ENCODE results near the gene WASF2. TPM values are rescaled to one million over a fixed set of nuclear protein-coding genes. Genes with fewer than 3 reads are reported as not detected.
A peak's percentile ranks its signal among the peaks of the same experiment; 100 is the strongest.

The WASF2 gene
- total RNA-seq, 1 experiment from 2014 or later, result 104 TPM

DNA sequence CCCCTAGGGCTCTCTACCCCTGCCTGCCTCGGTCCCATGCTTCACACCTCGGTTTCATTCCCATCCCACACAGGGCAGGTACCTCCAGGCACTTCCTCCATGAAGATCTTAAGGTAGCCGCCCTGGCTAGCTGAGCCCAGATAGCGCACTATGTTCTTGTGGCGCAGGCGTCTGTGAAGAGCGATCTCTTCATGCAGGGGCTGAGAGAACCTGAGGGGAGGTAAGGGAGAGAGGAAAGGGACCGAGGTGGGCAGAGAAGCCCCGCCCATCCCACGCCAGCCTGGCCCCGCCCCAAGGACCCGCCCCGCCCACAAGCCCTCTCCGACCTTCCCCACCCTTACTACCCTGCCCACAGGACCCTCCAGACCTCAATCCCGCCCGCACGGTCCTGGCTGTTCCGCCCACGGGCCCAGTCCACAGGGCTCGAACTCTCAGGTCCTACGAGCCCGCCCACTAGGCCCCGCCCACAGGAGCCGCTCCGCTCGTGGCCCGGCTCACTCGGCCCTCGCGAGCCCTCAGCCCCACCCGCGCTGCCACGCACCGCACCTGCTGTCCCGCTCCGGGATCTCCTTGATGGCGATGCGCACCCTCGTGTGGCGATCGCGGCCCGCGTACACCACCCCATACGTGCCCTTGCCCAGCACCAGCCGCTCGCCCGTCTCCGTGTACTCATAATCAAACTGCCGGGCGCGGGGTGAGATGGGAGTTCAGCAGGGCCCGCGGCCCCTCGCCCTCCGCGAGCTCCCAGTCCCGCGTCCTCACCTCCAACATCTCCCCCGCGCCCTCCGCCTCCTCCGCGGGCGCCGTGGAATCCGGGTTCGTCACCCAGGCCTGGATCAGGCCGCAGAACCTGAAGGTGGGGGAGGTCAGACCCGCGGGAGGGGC is 129.6 kb downstream of the WASF2 start (continued):
- TF ChIP-seq ZNF138 (CRISPR knock-in tag; conservative IDR thresholded peaks at IDR 0.05) (no peak), SMAD4 (CRISPR knock-in tag; IDR thresholded peaks at IDR 0.05) (no peak), NR2C2 (CRISPR knock-in tag; IDR thresholded peaks at IDR 0.05) (no peak), NR1H2 (CRISPR knock-in tag; IDR thresholded peaks at IDR 0.05) (no peak), CREM (CRISPR knock-in tag; IDR thresholded peaks at IDR 0.05) (no peak), SP1 (CRISPR knock-in tag; conservative IDR thresholded peaks at IDR 0.05) (0 out of 2 replicates have a peak, but pooled peaks have one; percentile 33), TP53 (CRISPR knock-in tag; IDR thresholded peaks at IDR 0.05) (0 out of 2 replicates have a peak, but pooled peaks have one; percentile 43), EMX1 (CRISPR knock-in tag; IDR thresholded peaks at IDR 0.05) (no peak), ELF4 (CRISPR knock-in tag; IDR thresholded peaks at IDR 0.05; ENCODE audit: low read depth) (no peak), ZNF671 (CRISPR knock-in tag; IDR thresholded peaks at IDR 0.05) (no peak)
- TF ChIP-seq, protein P1, sequence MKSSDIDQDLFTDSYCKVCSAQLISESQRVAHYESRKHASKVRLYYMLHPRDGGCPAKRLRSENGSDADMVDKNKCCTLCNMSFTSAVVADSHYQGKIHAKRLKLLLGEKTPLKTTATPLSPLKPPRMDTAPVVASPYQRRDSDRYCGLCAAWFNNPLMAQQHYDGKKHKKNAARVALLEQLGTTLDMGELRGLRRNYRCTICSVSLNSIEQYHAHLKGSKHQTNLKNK (CRISPR knock-in tag; IDR thresholded peaks at IDR 0.05), result no peak
- TF ChIP-seq, protein P2, sequence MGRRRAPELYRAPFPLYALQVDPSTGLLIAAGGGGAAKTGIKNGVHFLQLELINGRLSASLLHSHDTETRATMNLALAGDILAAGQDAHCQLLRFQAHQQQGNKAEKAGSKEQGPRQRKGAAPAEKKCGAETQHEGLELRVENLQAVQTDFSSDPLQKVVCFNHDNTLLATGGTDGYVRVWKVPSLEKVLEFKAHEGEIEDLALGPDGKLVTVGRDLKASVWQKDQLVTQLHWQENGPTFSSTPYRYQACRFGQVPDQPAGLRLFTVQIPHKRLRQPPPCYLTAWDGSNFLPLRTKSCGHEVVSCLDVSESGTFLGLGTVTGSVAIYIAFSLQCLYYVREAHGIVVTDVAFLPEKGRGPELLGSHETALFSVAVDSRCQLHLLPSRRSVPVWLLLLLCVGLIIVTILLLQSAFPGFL (CRISPR knock-in tag; IDR thresholded peaks at IDR 0.05; ENCODE audit: borderline replicate concordance), result no peak
- TF ChIP-seq, protein P3, sequence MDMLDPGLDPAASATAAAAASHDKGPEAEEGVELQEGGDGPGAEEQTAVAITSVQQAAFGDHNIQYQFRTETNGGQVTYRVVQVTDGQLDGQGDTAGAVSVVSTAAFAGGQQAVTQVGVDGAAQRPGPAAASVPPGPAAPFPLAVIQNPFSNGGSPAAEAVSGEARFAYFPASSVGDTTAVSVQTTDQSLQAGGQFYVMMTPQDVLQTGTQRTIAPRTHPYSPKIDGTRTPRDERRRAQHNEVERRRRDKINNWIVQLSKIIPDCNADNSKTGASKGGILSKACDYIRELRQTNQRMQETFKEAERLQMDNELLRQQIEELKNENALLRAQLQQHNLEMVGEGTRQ (CRISPR knock-in tag; IDR thresholded peaks at IDR 0.05), result no peak

DNA sequence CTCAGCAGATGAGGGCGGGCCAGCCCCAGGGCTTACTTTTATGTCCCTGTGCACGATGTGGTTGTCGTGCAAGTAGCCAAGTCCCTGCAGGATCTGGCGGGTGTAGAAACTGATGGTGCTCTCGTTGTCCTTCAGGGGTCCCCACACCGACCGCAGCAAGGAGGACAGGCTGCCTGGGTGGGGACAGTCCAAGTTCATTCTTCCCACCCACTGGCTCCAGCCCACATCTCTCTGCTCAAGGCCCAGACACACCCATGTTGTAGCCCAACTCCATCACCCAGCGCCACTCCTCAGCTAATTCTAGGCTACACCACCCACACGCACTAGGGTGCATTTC is 130.2 kb downstream of the WASF2 start:
- TF ChIP-seq TCF7 (CRISPR knock-in tag; IDR thresholded peaks at IDR 0.05; ENCODE audit: low read depth), result no peak
- TF ChIP-seq, protein P4, sequence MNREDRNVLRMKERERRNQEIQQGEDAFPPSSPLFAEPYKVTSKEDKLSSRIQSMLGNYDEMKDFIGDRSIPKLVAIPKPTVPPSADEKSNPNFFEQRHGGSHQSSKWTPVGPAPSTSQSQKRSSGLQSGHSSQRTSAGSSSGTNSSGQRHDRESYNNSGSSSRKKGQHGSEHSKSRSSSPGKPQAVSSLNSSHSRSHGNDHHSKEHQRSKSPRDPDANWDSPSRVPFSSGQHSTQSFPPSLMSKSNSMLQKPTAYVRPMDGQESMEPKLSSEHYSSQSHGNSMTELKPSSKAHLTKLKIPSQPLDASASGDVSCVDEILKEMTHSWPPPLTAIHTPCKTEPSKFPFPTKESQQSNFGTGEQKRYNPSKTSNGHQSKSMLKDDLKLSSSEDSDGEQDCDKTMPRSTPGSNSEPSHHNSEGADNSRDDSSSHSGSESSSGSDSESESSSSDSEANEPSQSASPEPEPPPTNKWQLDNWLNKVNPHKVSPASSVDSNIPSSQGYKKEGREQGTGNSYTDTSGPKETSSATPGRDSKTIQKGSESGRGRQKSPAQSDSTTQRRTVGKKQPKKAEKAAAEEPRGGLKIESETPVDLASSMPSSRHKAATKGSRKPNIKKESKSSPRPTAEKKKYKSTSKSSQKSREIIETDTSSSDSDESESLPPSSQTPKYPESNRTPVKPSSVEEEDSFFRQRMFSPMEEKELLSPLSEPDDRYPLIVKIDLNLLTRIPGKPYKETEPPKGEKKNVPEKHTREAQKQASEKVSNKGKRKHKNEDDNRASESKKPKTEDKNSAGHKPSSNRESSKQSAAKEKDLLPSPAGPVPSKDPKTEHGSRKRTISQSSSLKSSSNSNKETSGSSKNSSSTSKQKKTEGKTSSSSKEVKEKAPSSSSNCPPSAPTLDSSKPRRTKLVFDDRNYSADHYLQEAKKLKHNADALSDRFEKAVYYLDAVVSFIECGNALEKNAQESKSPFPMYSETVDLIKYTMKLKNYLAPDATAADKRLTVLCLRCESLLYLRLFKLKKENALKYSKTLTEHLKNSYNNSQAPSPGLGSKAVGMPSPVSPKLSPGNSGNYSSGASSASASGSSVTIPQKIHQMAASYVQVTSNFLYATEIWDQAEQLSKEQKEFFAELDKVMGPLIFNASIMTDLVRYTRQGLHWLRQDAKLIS (CRISPR knock-in tag; IDR thresholded peaks at IDR 0.05; ENCODE audit: borderline replicate concordance), result no peak
- TF ChIP-seq, protein P5, sequence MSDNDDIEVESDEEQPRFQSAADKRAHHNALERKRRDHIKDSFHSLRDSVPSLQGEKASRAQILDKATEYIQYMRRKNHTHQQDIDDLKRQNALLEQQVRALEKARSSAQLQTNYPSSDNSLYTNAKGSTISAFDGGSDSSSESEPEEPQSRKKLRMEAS (CRISPR knock-in tag; IDR thresholded peaks at IDR 0.05), result 0 out of 2 replicates have a peak, but pooled peaks have one; percentile 5
- H3K4me1 Mint-ChIP-seq, result peaks cover 25% of the 10 kb centered on the region
- ChIA-PET CTCF (interaction anchor here (0.6 to 4.0 kb wide), 4 partner anchors 8 to 59 kb away, joined by 4 to 33 read pairs (median 8); partner anchors contain the start of gene CD164L2), POLR2A (no interaction called here)
- H3K4me3 Mint-ChIP-seq, result peak overlapping the region; percentile 74
- no peak for DNase-seq (ENCODE audit: low spot score)
- no peaks in the 10 kb centered on the region for H3K9me3 Mint-ChIP-seq
- H3K27me3 Mint-ChIP-seq (ENCODE audit: low read depth), result peaks cover 56% of the 10 kb centered on the region
- no peaks in the 10 kb centered on the region for H3K36me3 Mint-ChIP-seq
- H3K27ac Mint-ChIP-seq, result no peak overlapping the region
- ATAC-seq, result no peak

DNA sequence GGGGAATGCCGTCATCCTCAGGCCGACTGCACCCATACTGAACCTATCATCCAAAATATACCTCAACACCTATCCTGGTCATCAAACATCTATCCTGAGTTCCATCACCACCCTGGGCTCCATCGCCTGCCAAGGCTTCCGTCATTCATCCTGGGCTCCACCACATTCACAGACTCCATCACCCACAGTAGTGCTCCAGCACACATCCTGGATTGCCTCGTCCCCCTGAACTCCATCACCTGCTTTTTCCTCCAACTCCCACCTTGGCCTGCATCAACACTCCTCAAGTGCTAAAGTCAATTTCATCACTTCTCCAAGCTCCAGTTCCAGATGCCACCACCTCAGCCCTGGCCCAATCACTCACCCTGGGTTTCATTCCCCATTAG is 131.0 kb downstream of the WASF2 start:
- ATAC-seq (no peak), DNase-seq (ENCODE audit: low spot score) (no peak)
- POLR2A ChIA-PET, result no interaction called here
- no peaks in the 10 kb centered on the region for H3K36me3 Mint-ChIP-seq
- 0 out of 2 replicates have a peak overlapping the region, but pooled peaks have one; percentile 14 for H3K4me3 Mint-ChIP-seq
- peaks cover 56% of the 10 kb centered on the region for H3K27me3 Mint-ChIP-seq (ENCODE audit: low read depth)
- CTCF ChIA-PET, result interaction anchor here (0.6 to 11.0 kb wide), 13 partner anchors 10 to 247 kb away, joined by 3 to 258 read pairs (median 31); partner anchors contain the start of genes CD164L2, GPR3, MAP3K6 and SYTL1
- H3K4me1 Mint-ChIP-seq, result peaks cover 17% of the 10 kb centered on the region
- no peaks in the 10 kb centered on the region for H3K9me3 Mint-ChIP-seq
- H3K27ac Mint-ChIP-seq, result no peak overlapping the region
- TF ChIP-seq ZNF423 (CRISPR knock-in tag; IDR thresholded peaks at IDR 0.05), result no peak
- TF ChIP-seq SP1 (CRISPR knock-in tag; conservative IDR thresholded peaks at IDR 0.05), result no peak
- TF ChIP-seq, protein P6, sequence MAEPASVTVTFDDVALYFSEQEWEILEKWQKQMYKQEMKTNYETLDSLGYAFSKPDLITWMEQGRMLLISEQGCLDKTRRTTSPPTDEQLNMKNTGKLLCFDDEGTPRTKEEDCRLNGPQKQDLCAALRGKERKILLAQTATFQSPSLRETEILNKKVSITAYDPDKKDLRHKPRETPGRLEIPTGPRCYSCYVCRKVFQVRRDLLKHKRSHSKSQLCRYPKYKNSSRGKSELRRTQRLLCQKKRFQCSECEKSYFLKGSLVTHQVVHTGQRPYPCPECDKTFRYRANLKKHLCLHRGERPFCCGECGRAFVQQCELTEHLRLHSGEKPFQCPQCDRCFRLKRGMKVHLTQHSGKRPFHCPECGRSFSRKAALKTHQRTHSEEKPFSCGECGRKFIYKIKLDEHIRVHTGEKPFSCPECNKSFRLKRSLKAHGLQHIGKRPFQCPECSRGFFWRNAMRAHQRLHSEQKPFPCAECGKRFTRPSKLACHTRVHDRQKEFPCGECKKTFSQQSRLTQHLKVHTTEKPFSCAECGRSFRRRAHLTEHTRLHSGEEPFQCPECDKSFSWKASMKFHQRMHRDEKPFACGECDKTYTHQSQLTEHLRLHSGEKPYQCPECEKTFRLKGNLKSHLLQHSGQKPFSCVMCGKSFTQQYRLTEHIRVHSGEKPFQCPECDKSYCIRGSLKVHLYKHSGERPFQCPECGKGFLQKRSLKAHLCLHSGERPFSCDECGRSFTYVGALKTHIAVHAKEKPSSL (CRISPR knock-in tag; conservative IDR thresholded peaks at IDR 0.05), result no peak
- TF ChIP-seq, protein P7, sequence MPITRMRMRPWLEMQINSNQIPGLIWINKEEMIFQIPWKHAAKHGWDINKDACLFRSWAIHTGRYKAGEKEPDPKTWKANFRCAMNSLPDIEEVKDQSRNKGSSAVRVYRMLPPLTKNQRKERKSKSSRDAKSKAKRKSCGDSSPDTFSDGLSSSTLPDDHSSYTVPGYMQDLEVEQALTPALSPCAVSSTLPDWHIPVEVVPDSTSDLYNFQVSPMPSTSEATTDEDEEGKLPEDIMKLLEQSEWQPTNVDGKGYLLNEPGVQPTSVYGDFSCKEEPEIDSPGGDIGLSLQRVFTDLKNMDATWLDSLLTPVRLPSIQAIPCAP (CRISPR knock-in tag; IDR thresholded peaks at IDR 0.05), result no peak
- TF ChIP-seq, protein P8, sequence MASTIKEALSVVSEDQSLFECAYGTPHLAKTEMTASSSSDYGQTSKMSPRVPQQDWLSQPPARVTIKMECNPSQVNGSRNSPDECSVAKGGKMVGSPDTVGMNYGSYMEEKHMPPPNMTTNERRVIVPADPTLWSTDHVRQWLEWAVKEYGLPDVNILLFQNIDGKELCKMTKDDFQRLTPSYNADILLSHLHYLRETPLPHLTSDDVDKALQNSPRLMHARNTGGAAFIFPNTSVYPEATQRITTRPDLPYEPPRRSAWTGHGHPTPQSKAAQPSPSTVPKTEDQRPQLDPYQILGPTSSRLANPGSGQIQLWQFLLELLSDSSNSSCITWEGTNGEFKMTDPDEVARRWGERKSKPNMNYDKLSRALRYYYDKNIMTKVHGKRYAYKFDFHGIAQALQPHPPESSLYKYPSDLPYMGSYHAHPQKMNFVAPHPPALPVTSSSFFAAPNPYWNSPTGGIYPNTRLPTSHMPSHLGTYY (CRISPR knock-in tag; IDR thresholded peaks at IDR 0.05), result no peak
- TF ChIP-seq ZNF317 (CRISPR knock-in tag; IDR thresholded peaks at IDR 0.05; ENCODE audit: borderline replicate concordance, low read depth), result no peak
- no peak for TF ChIP-seq ZNF396 (CRISPR knock-in tag; IDR thresholded peaks at IDR 0.05; ENCODE audit: borderline replicate concordance)

Measured in WTC11 (cell line).